HepG2 (cell line): Measurements from ENCODE around the gene PSMB9. TPM values are rescaled to one million over a fixed set of nuclear protein-coding genes. Genes with fewer than 3 reads are reported as not detected.

Experiments
- ERF ChIP-seq: IDR thresholded peaks from 2 replicates; pipeline ENCODE4 v1.6.1; 2018; ENCODE audit warnings: missing biosample characterization, missing genetic modification reagents
- MTA1 ChIP-seq: sonication (generic); formaldehyde crosslinking; IDR thresholded peaks from 2 replicates; pipeline ENCODE4 v1.4.0; 2020; ENCODE audit warnings: missing genetic modification reagents, mild to moderate bottlenecking, borderline replicate concordance
- MXD1 ChIP-seq: sonication (generic); formaldehyde crosslinking; IDR thresholded peaks from 2 replicates; pipeline ENCODE4 v1.4.0; 2020; ENCODE audit warnings: mild to moderate bottlenecking, missing genetic modification reagents
- MXD3 ChIP-seq: IDR thresholded peaks from 2 replicates; pipeline ENCODE4 v1.6.1; 2016; ENCODE audit warnings: mild to moderate bottlenecking, missing biosample characterization, missing genetic modification reagents
- SMC3 ChIP-seq: IDR thresholded peaks from 2 replicates; pipeline ENCODE4 v1.6.1; 2011; ENCODE audit warnings: low read length, improper control_type of control experiment
- UBTF ChIP-seq: sonication (generic); formaldehyde crosslinking; IDR thresholded peaks from 2 replicates; pipeline ENCODE4 v1.4.0; 2020; ENCODE audit warnings: mild to moderate bottlenecking, missing genetic modification reagents
- ZBTB40 ChIP-seq, 2 experiments: fragments of 450-650 bp in 1 of 2; sonication (generic) in 1 of 2; formaldehyde crosslinking in 1 of 2; IDR thresholded peaks; 2 replicates each; pipeline versions ENCODE4 v1.6.1 to v1.8.0; 2016 to 2022; ENCODE audit warnings: antibody characterized with exemption in 1 of 2, mild to moderate bottlenecking in 1 of 2, missing genetic modification reagents in 1 of 2
- ZFP36 ChIP-seq: fragments of 150-350 bp; IDR thresholded peaks from 2 replicates; pipeline ENCODE4 v1.6.1; 2018; ENCODE audit warnings: borderline replicate concordance, low read length, low read depth; ENCODE audit not compliant: partially characterized antibody
- ZMYM3 ChIP-seq: sonication (generic); formaldehyde crosslinking; IDR thresholded peaks from 2 replicates; pipeline ENCODE4 v1.5.1; 2020; ENCODE audit warnings: mild to moderate bottlenecking, missing genetic modification reagents
- ZNF292 ChIP-seq: sonication (generic); formaldehyde crosslinking; IDR thresholded peaks from 2 replicates; pipeline ENCODE4 v1.8.1; 2022; ENCODE audit warnings: mild to moderate bottlenecking, low read depth, missing genetic modification reagents, borderline replicate concordance
- ZNF451 ChIP-seq: sonication (generic); formaldehyde crosslinking; IDR thresholded peaks from 2 replicates; pipeline ENCODE4 v1.5.0; 2020; ENCODE audit warnings: mild to moderate bottlenecking, missing genetic modification reagents
- ZNF501 ChIP-seq: sonication (generic); formaldehyde crosslinking; IDR thresholded peaks from 2 replicates; pipeline ENCODE4 v1.5.1; 2020; ENCODE audit warnings: mild to moderate bottlenecking, moderate library complexity, missing genetic modification reagents
- ZNF576 ChIP-seq: sonication (generic); formaldehyde crosslinking; IDR thresholded peaks from 2 replicates; pipeline ENCODE4 v1.4.0; 2020; ENCODE audit warnings: mild to moderate bottlenecking, missing genetic modification reagents
- polyA plus RNA-seq, 8 experiments: library from polyadenylated mRNA; depleted of rRNA in 3 of 8; stranded (reverse) in 7 of 8; unstranded in 1 of 8; fragments of >200 nt; fragmentation: Illumina TruSeq in 4 of 8; extraction: Trizol in 4 of 8; gene quantifications; 2 replicates each; pipeline versions ENCODE4 v1.2.1 to v1.2.3, GENCODE V29; 2011 to 2016; ENCODE audit warnings: low read depth in 4 of 8, missing spikeins in 1 of 8, mixed read lengths in 1 of 8; ENCODE audit not compliant: insufficient read depth in 1 of 8
- total RNA-seq, 5 experiments: library from RNA; depleted of rRNA; stranded (reverse); fragments of >200 nt; fragmentation: Illumina TruSeq; extraction: Trizol; gene quantifications; 2 replicates each; pipeline ENCODE4 v1.2.3, GENCODE V29; 2016; ENCODE audit warnings: low read depth in 1 of 5

The PSMB9 gene
- total and polyA plus RNA-seq, 2 of the 13 experiments (the other 11 are each of a cell fraction or from before 2014, with no cell fraction given), result 15.6 to 16.0 TPM

GRCh38 chr6:32853541-32854375 lies at the start of gene PSMB9, which contains the start of gene TAP1 (continued):
- TF ChIP-seq ZBTB40 (IDR thresholded peaks at IDR 0.05) (no peak), ZBTB40 (CRISPR knock-in tag; IDR thresholded peaks at IDR 0.05) (peak; percentile 55; the same call in 1 of the 2 replicates), SMC3 (peak; percentile 40; the same call in 1 of the 2 replicates), MXD1 (CRISPR knock-in tag) (peak; percentile 56; the same call in 1 of the 2 replicates), ZFP36 (no peak), ZMYM3 (CRISPR knock-in tag) (peak; percentile 73), MXD3 (CRISPR knock-in tag) (peak; percentile 55; the same call in 1 of the 2 replicates), ZNF292 (CRISPR knock-in tag) (no peak), UBTF (CRISPR knock-in tag) (peak; percentile 93), ZNF501 (CRISPR knock-in tag) (peak; percentile 90), ZNF451 (peak; percentile 35; the same call in 1 of the 2 replicates), MTA1 (CRISPR knock-in tag) (no peak), ZNF576 (CRISPR knock-in tag) (peak; percentile 87; the same call in 1 of the 2 replicates), ERF (CRISPR knock-in tag) (no peak; the same call in 1 of the 2 replicates)
